ENCODE measurements around the gene SCUBE2.

DNA sequence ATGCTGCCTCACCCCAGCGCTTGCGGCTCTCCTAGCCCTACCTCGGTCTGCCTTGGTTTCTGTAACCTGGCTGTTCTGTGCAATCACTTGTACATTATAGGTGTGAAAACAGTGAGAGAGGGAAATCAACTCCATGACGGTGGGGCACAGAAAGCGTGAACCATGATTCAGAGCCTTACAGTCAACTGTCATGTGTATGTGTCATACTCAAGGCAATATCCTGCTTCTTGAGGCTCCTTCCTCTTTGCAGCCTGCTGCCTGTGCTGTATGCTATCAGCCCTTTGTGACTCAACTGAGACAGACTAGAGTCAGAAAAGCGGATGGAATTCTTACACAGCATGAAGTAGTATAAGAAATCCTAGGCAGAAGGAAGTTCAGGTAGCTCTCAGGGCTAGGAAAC lies 89.7 kb downstream of the SCUBE2 start:
- TF ChIP-seq, protein P1, sequence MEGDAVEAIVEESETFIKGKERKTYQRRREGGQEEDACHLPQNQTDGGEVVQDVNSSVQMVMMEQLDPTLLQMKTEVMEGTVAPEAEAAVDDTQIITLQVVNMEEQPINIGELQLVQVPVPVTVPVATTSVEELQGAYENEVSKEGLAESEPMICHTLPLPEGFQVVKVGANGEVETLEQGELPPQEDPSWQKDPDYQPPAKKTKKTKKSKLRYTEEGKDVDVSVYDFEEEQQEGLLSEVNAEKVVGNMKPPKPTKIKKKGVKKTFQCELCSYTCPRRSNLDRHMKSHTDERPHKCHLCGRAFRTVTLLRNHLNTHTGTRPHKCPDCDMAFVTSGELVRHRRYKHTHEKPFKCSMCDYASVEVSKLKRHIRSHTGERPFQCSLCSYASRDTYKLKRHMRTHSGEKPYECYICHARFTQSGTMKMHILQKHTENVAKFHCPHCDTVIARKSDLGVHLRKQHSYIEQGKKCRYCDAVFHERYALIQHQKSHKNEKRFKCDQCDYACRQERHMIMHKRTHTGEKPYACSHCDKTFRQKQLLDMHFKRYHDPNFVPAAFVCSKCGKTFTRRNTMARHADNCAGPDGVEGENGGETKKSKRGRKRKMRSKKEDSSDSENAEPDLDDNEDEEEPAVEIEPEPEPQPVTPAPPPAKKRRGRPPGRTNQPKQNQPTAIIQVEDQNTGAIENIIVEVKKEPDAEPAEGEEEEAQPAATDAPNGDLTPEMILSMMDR (IDR thresholded peaks at IDR 0.05; ENCODE audit: low read depth, low read length, missing input control) = no peak
- TF ChIP-seq, protein P2, sequence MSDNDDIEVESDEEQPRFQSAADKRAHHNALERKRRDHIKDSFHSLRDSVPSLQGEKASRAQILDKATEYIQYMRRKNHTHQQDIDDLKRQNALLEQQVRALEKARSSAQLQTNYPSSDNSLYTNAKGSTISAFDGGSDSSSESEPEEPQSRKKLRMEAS (IDR thresholded peaks at IDR 0.05) = no peak
- no peak for TF ChIP-seq YY1 (IDR thresholded peaks at IDR 0.05)
- TF ChIP-seq JUND (IDR thresholded peaks at IDR 0.05) = no peak
- TF ChIP-seq, protein P3, sequence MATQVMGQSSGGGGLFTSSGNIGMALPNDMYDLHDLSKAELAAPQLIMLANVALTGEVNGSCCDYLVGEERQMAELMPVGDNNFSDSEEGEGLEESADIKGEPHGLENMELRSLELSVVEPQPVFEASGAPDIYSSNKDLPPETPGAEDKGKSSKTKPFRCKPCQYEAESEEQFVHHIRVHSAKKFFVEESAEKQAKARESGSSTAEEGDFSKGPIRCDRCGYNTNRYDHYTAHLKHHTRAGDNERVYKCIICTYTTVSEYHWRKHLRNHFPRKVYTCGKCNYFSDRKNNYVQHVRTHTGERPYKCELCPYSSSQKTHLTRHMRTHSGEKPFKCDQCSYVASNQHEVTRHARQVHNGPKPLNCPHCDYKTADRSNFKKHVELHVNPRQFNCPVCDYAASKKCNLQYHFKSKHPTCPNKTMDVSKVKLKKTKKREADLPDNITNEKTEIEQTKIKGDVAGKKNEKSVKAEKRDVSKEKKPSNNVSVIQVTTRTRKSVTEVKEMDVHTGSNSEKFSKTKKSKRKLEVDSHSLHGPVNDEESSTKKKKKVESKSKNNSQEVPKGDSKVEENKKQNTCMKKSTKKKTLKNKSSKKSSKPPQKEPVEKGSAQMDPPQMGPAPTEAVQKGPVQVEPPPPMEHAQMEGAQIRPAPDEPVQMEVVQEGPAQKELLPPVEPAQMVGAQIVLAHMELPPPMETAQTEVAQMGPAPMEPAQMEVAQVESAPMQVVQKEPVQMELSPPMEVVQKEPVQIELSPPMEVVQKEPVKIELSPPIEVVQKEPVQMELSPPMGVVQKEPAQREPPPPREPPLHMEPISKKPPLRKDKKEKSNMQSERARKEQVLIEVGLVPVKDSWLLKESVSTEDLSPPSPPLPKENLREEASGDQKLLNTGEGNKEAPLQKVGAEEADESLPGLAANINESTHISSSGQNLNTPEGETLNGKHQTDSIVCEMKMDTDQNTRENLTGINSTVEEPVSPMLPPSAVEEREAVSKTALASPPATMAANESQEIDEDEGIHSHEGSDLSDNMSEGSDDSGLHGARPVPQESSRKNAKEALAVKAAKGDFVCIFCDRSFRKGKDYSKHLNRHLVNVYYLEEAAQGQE (IDR thresholded peaks at IDR 0.05) = no peak
- no peak for TF ChIP-seq HNF4A (conservative IDR thresholded peaks at IDR 0.05)
- TF ChIP-seq GABPA (IDR thresholded peaks at IDR 0.05 in 1 of 2, conservative IDR thresholded peaks at IDR 0.05 in 1 of 2) = no peak
- no peak for TF ChIP-seq TAF1 (conservative IDR thresholded peaks at IDR 0.05)
- TF ChIP-seq FOXA1 (IDR thresholded peaks at IDR 0.05) = no peak
- TF ChIP-seq SP1 (IDR thresholded peaks at IDR 0.05) = no peak
